Tibial artery (tissue), 4 donors: ENCODE results near the gene PATL2.
"Not testable (repeated sequence)": the region's sequence is repeated elsewhere in the genome, so short reads cannot be mapped to it uniquely, and the experiment has no call there.

ENCODE experiments used
- DNase-seq, 2 donors: peaks; one replicate each; pipeline ENCODE4 v3.0.0-alpha.2; 2019
- H3K27ac ChIP-seq, 2 donors: fragments of 200-600 bp; sonication (generic) in 1 of 2; 1 replicate in 1 of 2; 2 replicates in 1 of 2; pipeline ENCODE4 v1.5.1; 2018 to 2019; ENCODE audit warnings: mild to moderate bottlenecking in 1 of 2
- H3K27me3 ChIP-seq, 2 donors: fragments of 200-600 bp; sonication (generic) in 1 of 2; one replicate each; pipeline versions ENCODE4 v1.5.1 to v1.6.0; 2016 to 2019
- H3K36me3 ChIP-seq, 3 donors: fragments of 200-600 bp; sonication (generic) in 2 of 3; one replicate each; pipeline ENCODE4 v1.5.1; 2016 to 2019; ENCODE audit warnings: mild to moderate bottlenecking in 2 of 3
- H3K4me1 ChIP-seq, 4 donors: fragments of 200-600 bp; sonication (generic) in 2 of 4; 1 replicate in 3 of 4; 2 replicates in 1 of 4; pipeline ENCODE4 v1.5.1; 2016 to 2019
- H3K4me3 ChIP-seq, 2 donors: fragments of 200-600 bp; sonication (generic) in 1 of 2; 1 replicate in 1 of 2; 2 replicates in 1 of 2; pipeline ENCODE4 v1.5.1; 2018 to 2019; ENCODE audit warnings: mild to moderate bottlenecking in 2 of 2
- H3K9me3 ChIP-seq, 3 donors: fragments of 200-600 bp; sonication (generic) in 1 of 3; one replicate each; pipeline ENCODE4 v1.5.1; 2016 to 2019
- intact Hi-C: fragments of 100-400 bp; cut with DNase I; formaldehyde crosslinking; loops from one replicate; pipeline ENCODE4 v1.15.0; 2023; ENCODE audit warnings: low total_unique reads
- TF ChIP-seq, protein P1 (sequence below), 2 experiments: fragments of 200-600 bp in 1 of 2; fragments of 450-650 bp in 1 of 2; IDR thresholded peaks; one replicate each; pipeline ENCODE4 v1.5.1; 2017 to 2019; ENCODE audit warnings: antibody characterized with exemption in 2 of 2, mild to moderate bottlenecking in 1 of 2, moderate library complexity in 1 of 2

Gene PATL2

DNA sequence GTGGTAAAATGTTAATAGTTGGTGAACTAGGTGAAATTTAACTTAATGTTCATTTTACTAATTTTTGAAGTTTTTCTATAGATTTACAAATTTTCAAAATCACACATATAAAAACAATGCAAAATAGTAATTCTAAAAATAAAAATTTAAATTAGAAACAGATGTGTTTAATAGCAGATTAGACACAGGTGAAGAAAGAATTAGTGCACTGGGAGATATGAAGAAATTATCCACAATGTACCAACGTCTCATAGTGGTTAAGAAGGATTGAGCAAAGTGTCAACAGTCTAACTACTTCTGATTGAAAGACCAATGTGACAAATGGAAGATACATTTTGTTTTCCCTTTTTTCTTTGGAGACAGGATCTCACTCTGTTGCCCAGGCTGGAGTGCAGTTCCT, 74.1 kb downstream of the PATL2 start:
- no peak for DNase-seq
- Histone ChIP-seq H3K27me3 (no peaks in the 10 kb centered on the region), H3K36me3 (peaks cover 26 to 58% (median 43%) of the 10 kb centered on the region in 3 donors), H3K4me1 (no peaks in the 10 kb centered on the region), H3K27ac (no peak overlapping the region), H3K9me3 (no peaks in the 10 kb centered on the region), H3K4me3 (no peak overlapping the region)
- intact Hi-C loops, result no loop called here
- TF ChIP-seq, protein P1, sequence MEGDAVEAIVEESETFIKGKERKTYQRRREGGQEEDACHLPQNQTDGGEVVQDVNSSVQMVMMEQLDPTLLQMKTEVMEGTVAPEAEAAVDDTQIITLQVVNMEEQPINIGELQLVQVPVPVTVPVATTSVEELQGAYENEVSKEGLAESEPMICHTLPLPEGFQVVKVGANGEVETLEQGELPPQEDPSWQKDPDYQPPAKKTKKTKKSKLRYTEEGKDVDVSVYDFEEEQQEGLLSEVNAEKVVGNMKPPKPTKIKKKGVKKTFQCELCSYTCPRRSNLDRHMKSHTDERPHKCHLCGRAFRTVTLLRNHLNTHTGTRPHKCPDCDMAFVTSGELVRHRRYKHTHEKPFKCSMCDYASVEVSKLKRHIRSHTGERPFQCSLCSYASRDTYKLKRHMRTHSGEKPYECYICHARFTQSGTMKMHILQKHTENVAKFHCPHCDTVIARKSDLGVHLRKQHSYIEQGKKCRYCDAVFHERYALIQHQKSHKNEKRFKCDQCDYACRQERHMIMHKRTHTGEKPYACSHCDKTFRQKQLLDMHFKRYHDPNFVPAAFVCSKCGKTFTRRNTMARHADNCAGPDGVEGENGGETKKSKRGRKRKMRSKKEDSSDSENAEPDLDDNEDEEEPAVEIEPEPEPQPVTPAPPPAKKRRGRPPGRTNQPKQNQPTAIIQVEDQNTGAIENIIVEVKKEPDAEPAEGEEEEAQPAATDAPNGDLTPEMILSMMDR (IDR thresholded peaks at IDR 0.05), result no peak

DNA sequence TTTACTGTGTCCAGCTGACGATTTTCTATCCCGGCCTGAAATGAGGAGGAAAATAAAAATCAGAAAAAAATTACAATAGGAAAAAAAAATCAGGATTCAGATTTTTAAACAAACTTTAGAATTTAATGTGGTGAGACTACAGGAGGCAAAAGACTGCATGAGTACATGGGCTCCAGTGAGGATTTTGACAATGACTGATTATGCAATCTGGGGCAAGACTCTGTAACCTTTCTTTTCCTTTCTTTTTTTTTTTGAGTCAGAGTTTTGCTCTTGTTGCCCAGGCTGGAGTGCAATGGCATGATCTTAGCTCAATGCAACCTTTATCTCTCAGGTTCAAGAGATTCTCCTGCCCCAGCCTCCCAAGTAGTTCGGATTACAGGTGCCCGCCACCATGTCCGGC, 77.5 kb downstream of the PATL2 start:
- TF ChIP-seq, protein P1 (IDR thresholded peaks at IDR 0.05), result no peak
- H3K27ac ChIP-seq, result no peak overlapping the region
- H3K27me3 ChIP-seq, result no peaks in the 10 kb centered on the region
- intact Hi-C loops, result no loop called here
- H3K4me1 ChIP-seq, result no peaks in the 10 kb centered on the region
- H3K36me3 ChIP-seq, result peaks cover 49 to 75% (median 63%) of the 10 kb centered on the region in 3 donors
- DNase-seq, result no peak
- no peak overlapping the region for H3K4me3 ChIP-seq
- H3K9me3 ChIP-seq, result no peaks in the 10 kb centered on the region

DNA sequence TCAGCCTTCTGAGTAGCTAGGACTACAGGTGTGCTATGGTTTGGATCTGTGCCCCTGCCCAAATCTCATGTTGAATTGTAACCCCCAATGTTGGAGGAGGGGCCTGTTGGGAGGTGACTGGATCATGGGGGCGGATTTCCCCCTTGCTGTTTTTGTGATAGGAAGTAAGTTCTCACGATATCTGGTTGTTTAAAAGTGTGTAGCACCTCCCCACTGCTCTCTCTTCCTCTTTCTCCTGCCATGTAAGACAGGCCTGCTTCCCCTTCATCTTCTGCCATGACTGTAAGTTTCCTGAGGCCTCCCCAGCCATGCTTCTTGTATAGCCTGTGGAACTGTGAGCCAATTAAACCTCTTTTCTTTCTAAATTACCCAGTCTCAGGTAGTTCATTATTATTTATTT, 85.8 kb downstream of the PATL2 start:
- DNase-seq, H3K27me3 ChIP-seq, H3K4me1 ChIP-seq, intact Hi-C loops, H3K4me3 ChIP-seq, H3K9me3 ChIP-seq, H3K27ac ChIP-seq: not testable (repeated sequence)
- H3K36me3 ChIP-seq, result peaks cover 70 to 92% (median 74%) of the 10 kb centered on the region in 3 donors

DNA sequence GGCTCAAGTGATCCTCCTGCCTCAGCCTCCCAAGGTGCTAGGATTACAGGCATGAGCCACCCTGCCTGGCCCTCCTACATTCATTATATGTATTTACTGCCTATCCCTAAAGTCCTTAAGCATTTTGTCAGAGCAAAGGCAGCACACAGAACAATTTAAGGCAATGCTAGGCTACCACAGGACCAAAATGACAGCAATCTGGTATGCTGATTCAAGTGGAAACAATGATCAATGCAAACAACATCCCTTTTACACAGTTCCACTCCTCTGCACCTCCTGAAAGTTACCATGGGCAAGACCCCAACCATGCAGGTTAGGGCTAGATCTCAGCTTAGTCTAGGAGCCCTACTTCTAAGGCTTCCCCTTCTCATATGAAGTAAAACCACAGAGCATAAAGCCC, 87.9 kb downstream of the PATL2 start:
- Histone ChIP-seq H3K4me3 (no peak overlapping the region), H3K27ac (no peak overlapping the region), H3K36me3 (peaks cover 68 to 92% (median 72%) of the 10 kb centered on the region in 3 donors), H3K4me1 (no peaks in the 10 kb centered on the region), H3K27me3 (no peaks in the 10 kb centered on the region), H3K9me3 (no peaks in the 10 kb centered on the region)
- intact Hi-C loops, result no loop called here
- TF ChIP-seq, protein P1 (IDR thresholded peaks at IDR 0.05), result no peak
- DNase-seq, result no peak

DNA sequence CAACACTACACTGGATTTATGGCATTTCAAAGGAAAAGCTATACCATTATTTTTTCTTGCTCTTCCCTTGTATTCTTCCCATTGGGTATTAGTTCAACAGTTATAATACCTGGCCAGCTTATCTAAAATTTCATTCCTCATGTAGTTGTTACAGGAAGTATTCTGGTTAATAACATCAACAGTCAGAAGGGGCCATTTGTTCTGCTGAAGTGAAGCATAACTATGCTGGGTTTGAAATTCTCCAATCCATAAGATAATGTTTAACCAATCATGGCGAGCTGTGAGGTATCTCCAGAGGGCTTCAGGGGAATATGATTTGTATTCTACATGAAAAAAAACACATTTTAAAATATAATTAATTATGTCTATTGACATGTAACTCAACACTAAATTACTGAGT, 91.0 kb downstream of the PATL2 start:
- DNase-seq, result no peak
- H3K4me3 ChIP-seq, result no peak overlapping the region
- no peak overlapping the region for H3K27ac ChIP-seq
- no peaks in the 10 kb centered on the region for H3K27me3 ChIP-seq
- no peaks in the 10 kb centered on the region for H3K9me3 ChIP-seq
- TF ChIP-seq, protein P1 (IDR thresholded peaks at IDR 0.05), result no peak
- H3K4me1 ChIP-seq, result no peaks in the 10 kb centered on the region
- intact Hi-C loops, result no loop called here
- peaks cover 63 to 97% (median 69%) of the 10 kb centered on the region in 3 donors for H3K36me3 ChIP-seq

DNA sequence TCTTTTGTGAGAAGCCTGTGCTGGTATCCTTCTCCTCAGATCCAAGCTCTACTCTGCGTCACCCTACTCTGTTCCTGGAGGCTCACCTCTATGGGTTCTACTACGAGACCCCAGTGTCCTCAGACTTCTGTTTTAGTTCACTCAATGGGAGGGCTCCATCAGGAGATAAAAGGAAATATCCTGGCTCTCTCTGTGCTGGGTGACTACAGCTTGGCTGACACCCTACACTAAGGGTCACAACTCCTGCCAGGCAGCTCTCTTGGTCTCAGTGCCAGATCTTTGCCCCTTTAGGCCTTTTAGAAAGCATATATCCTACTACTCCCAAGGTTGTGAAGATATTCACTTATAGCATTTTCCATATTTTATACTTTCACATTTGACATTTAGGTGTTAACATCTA, 94.1 kb downstream of the PATL2 start:
- Histone ChIP-seq H3K4me1 (no peaks in the 10 kb centered on the region), H3K4me3 (no peak overlapping the region), H3K27ac (no peak overlapping the region), H3K36me3 (peaks cover 74 to 97% (median 75%) of the 10 kb centered on the region in 3 donors), H3K27me3 (no peaks in the 10 kb centered on the region), H3K9me3 (no peaks in the 10 kb centered on the region)
- DNase-seq, result no peak
- intact Hi-C loops, result no loop called here
- TF ChIP-seq, protein P1 (IDR thresholded peaks at IDR 0.05), result no peak
